ENCODE data around the gene GGCT.

GGCT gene

DNA sequence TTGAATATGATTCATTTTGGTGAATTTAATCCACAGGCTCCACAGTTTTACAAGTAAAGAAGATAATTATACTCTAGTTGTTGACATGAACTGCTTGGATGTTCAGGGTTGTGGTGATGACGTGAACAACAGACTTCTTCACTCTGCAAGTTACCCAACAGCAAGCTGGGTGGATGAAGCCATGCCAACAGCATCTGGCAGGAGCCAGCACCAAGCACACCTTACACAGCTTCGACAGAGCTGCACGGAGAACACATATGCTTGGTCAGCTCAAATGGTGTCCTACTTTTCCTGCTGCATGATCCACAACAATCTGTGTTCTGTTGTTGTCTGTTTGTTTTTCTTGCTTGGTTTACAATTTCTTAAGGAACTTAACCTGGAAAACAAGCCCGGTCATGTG, 35.8 kb downstream of the GGCT start:
- TF ChIP-seq, protein P1, sequence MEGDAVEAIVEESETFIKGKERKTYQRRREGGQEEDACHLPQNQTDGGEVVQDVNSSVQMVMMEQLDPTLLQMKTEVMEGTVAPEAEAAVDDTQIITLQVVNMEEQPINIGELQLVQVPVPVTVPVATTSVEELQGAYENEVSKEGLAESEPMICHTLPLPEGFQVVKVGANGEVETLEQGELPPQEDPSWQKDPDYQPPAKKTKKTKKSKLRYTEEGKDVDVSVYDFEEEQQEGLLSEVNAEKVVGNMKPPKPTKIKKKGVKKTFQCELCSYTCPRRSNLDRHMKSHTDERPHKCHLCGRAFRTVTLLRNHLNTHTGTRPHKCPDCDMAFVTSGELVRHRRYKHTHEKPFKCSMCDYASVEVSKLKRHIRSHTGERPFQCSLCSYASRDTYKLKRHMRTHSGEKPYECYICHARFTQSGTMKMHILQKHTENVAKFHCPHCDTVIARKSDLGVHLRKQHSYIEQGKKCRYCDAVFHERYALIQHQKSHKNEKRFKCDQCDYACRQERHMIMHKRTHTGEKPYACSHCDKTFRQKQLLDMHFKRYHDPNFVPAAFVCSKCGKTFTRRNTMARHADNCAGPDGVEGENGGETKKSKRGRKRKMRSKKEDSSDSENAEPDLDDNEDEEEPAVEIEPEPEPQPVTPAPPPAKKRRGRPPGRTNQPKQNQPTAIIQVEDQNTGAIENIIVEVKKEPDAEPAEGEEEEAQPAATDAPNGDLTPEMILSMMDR (IDR thresholded peaks at IDR 0.05; ENCODE audit: insufficient read depth, low read length, poor library complexity, severe bottlenecking): no peak
- no peak for TF ChIP-seq EZH2phosphoT487 (conservative IDR thresholded peaks at IDR 0.05; ENCODE audit: low read length)
- Histone ChIP-seq H3K4me3 (ENCODE audit: insufficient read depth, low read length, poor library complexity, severe bottlenecking) (no peak overlapping the region), H3K36me3 (ENCODE audit: low read length) (no peaks in the 10 kb centered on the region), H3F3A (ENCODE audit: insufficient read depth) (no peaks in the 10 kb centered on the region), H3K4me2 (ENCODE audit: low read depth, low read length, poor library complexity, severe bottlenecking) (no peak overlapping the region), H2AFZ (ENCODE audit: low read depth, low read length, severe bottlenecking) (no peak overlapping the region), H4K20me1 (ENCODE audit: low read depth, low read length) (no peaks in the 10 kb centered on the region), H3K9me3 (ENCODE audit: insufficient read depth, low read length) (no peaks in the 10 kb centered on the region), H3K9me2 (replicated peaks; ENCODE audit: insufficient read depth, low read length) (no peaks in the 10 kb centered on the region), H3K79me2 (ENCODE audit: insufficient read depth, low read length) (no peaks in the 10 kb centered on the region), H3K27me3 (ENCODE audit: low read length) (no peaks in the 10 kb centered on the region), H3K27ac (ENCODE audit: low read depth, low read length) (no peak overlapping the region), H3K9ac (ENCODE audit: low read length) (no peak overlapping the region)

DNA sequence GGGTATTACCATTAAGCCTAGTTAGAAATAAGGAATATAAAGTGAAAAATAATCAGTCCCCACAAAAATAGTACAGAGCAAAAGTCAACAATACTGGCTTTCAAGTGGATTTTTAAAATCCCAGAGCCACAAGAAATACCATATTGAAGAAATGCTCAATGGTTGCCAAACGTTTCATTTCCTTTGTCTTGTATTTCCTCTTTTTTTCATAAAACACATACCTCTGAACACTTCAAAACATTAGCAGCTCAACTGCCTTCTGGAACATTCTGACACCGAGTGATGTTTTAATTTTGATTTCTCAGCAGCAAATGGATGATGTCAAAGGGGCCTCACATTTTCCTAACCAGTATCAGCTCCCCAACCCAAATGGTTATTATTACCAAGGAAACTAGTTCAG, 36.6 kb downstream of the GGCT start:
- TF ChIP-seq, protein P1 (IDR thresholded peaks at IDR 0.05; ENCODE audit: insufficient read depth, low read length, poor library complexity, severe bottlenecking): no peak
- TF ChIP-seq EZH2phosphoT487 (conservative IDR thresholded peaks at IDR 0.05; ENCODE audit: low read length): no peak
- Histone ChIP-seq H3K9me3 (ENCODE audit: insufficient read depth, low read length) (no peaks in the 10 kb centered on the region), H2AFZ (ENCODE audit: low read depth, low read length, severe bottlenecking) (no peak overlapping the region), H3K79me2 (ENCODE audit: insufficient read depth, low read length) (no peaks in the 10 kb centered on the region), H3K36me3 (ENCODE audit: low read length) (no peaks in the 10 kb centered on the region), H3K9me2 (replicated peaks; ENCODE audit: insufficient read depth, low read length) (no peaks in the 10 kb centered on the region), H3K4me2 (ENCODE audit: low read depth, low read length, poor library complexity, severe bottlenecking) (no peak overlapping the region), H3K27ac (ENCODE audit: low read depth, low read length) (no peak overlapping the region), H3K27me3 (ENCODE audit: low read length) (no peaks in the 10 kb centered on the region), H3K9ac (ENCODE audit: low read length) (no peak overlapping the region), H3K4me3 (ENCODE audit: insufficient read depth, low read length, poor library complexity, severe bottlenecking) (no peak overlapping the region), H4K20me1 (ENCODE audit: low read depth, low read length) (no peaks in the 10 kb centered on the region), H3F3A (ENCODE audit: insufficient read depth) (no peaks in the 10 kb centered on the region)

DNA sequence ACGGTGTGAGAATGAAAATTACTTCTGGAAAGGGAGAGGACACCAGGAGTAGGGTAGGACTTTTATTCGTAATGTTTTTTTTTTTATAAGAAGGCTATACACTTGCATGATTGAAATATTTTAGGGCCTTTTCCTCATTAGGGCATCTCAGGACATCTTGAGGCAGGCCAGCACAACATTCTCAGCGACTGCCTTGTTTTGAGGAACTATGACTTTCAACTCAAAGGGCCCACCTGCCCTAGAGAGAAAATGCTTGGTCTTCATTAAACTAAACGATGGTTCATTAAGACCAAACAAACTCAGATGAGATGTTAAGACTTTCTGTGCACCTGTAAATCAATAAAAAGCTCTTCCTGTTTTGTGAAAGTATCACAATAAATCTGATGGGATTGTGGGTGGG, 37.4 kb downstream of the GGCT start:
- H3K9me3 ChIP-seq (ENCODE audit: insufficient read depth, low read length): no peaks in the 10 kb centered on the region
- H3K4me2 ChIP-seq (ENCODE audit: low read depth, low read length, poor library complexity, severe bottlenecking): no peak overlapping the region
- no peaks in the 10 kb centered on the region for H3K36me3 ChIP-seq (ENCODE audit: low read length)
- no peaks in the 10 kb centered on the region for H4K20me1 ChIP-seq (ENCODE audit: low read depth, low read length)
- H3K27ac ChIP-seq (ENCODE audit: low read depth, low read length): no peak overlapping the region
- TF ChIP-seq EZH2phosphoT487 (conservative IDR thresholded peaks at IDR 0.05; ENCODE audit: low read length): no peak
- TF ChIP-seq, protein P1 (IDR thresholded peaks at IDR 0.05; ENCODE audit: insufficient read depth, low read length, poor library complexity, severe bottlenecking): no peak
- H3K9me2 ChIP-seq (replicated peaks; ENCODE audit: insufficient read depth, low read length): no peaks in the 10 kb centered on the region
- H2AFZ ChIP-seq (ENCODE audit: low read depth, low read length, severe bottlenecking): no peak overlapping the region
- no peaks in the 10 kb centered on the region for H3F3A ChIP-seq (ENCODE audit: insufficient read depth)
- H3K79me2 ChIP-seq (ENCODE audit: insufficient read depth, low read length): no peaks in the 10 kb centered on the region
- no peak overlapping the region for H3K4me3 ChIP-seq (ENCODE audit: insufficient read depth, low read length, poor library complexity, severe bottlenecking)
- no peak overlapping the region for H3K9ac ChIP-seq (ENCODE audit: low read length)
- no peaks in the 10 kb centered on the region for H3K27me3 ChIP-seq (ENCODE audit: low read length)
